Natural killer cell treated with Interleukin-12 subunit alpha and Interleukin-12 subunit beta and Interleukin-15 and Interleukin-18, amount 100 ng/mL, for 72 hours (primary cell): ENCODE results near the gene RSAD1. TPM values are rescaled to one million over a fixed set of nuclear protein-coding genes. Genes with fewer than 3 reads are reported as not detected.
"Not testable (repeated sequence)": the region's sequence is repeated elsewhere in the genome, so short reads cannot be mapped to it uniquely, and the experiment has no call there.

Experiments used
- ATAC-seq, 2 donors: fragments of 150-1000 bp; cut with Tn5 transposase in 1 of 2; sonication (Bioruptor Pico), chemical (Tn5 transposase) in 1 of 2; 2 replicates each; pipeline ENCODE4 v1.10.0; 2021
- DNase-seq: peaks from one replicate; pipeline ENCODE4 v3.0.0; 2022; ENCODE audit warnings: low spot score
- H3K27ac Mint-ChIP-seq, 2 donors: 1 replicate in 1 of 2; 2 replicates in 1 of 2; pipeline ENCODE4 v1.8.0; 2022; ENCODE audit warnings: mixed read lengths in 2 of 2, mild to moderate bottlenecking in 1 of 2, moderate library complexity in 1 of 2
- H3K27me3 Mint-ChIP-seq, 2 donors: 1 replicate in 1 of 2; 2 replicates in 1 of 2; pipeline ENCODE4 v1.8.0; 2022; ENCODE audit warnings: mixed read lengths in 2 of 2
- H3K36me3 Mint-ChIP-seq: one replicate; pipeline ENCODE4 v1.8.0; 2022; ENCODE audit warnings: mixed read lengths
- H3K4me1 Mint-ChIP-seq, 2 donors: 1 replicate in 1 of 2; 2 replicates in 1 of 2; pipeline ENCODE4 v1.8.0; 2022; ENCODE audit warnings: low read depth in 2 of 2, mixed read lengths in 2 of 2, mild to moderate bottlenecking in 1 of 2
- H3K4me3 Mint-ChIP-seq: one replicate; pipeline ENCODE4 v1.8.0; 2022; ENCODE audit warnings: mixed read lengths
- H3K9me3 Mint-ChIP-seq: 2 replicates; pipeline ENCODE4 v1.8.0; 2022; ENCODE audit warnings: mixed read lengths
- total RNA-seq, 2 donors: library from RNA; stranded (reverse); gene quantifications; one replicate each; pipeline ENCODE4 v1.2.3, GENCODE V29; 2022

Gene RSAD1
- total RNA-seq, 2 donors from 2014 or later, result 34.3 to 54.2 TPM

DNA sequence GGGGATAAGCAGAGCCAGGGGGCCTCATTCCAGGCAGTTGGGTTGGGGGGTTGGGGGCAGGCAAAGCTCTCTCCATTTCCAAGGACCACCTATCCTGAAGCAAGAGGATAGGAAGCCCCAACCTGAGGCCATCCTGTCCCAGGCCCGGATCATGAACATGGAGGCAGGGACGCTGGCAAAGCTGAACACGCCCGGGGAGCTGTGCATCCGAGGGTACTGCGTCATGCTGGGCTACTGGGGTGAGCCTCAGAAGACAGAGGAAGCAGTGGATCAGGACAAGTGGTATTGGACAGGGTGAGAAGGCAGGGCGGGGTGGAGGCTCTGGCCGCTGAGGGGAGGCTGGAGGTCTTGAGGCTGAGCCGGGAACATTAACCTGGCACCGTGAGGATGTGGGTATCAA, 6.4 kb upstream of the RSAD1 start:
- no peak for ATAC-seq
- Mint-ChIP-seq H3K4me3 (no peak overlapping the region), H3K36me3 (no peaks in the 10 kb centered on the region), H3K9me3 (no peaks in the 10 kb centered on the region), H3K27me3 (peaks cover 12 to 15% of the 10 kb centered on the region in 2 donors), H3K27ac (no peak overlapping the region), H3K4me1 (peaks cover 4 to 5% of the 10 kb centered on the region in 2 donors)
- no peak for DNase-seq

DNA sequence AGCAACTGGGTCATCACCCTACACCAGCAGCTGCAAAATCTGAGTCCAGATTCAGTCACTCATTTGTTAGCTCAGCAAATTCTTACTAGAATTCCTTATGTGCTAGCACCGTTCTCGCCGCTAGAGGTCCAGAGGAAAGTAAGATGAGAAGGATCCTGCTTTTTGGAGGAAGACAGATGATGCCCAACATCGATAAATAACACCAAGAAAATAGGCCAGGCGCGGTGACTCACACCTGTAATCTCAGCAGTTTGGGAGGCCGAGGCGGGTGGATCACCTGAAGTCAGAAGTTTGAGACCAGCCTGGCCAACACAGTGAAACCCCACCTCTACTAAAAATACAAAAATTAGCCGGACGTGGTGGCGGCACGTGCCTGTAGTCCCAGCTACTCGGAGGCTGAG, 5.9 kb upstream of the RSAD1 start:
- H3K4me3 Mint-ChIP-seq, ATAC-seq, H3K36me3 Mint-ChIP-seq, DNase-seq, H3K27ac Mint-ChIP-seq, H3K9me3 Mint-ChIP-seq, H3K4me1 Mint-ChIP-seq: not testable (repeated sequence)
- peaks cover 8 to 11% of the 10 kb centered on the region in 2 donors for H3K27me3 Mint-ChIP-seq

DNA sequence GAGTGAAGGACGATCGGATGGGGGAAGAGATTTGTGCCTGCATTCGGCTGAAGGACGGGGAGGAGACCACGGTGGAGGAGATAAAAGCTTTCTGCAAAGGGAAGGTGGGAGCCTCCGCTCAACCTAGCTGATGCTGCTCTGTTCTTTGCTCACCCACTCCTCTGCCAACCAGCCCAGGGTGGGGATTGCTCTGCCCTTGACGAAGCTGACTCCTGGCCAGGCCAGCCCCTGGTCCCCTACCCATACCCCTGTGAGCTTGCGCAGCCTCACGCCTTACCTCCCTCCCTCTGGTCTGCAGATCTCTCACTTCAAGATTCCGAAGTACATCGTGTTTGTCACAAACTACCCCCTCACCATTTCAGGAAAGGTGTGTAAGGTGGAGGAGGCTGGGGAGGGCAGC, 4.8 kb upstream of the RSAD1 start:
- Mint-ChIP-seq H3K36me3 (no peaks in the 10 kb centered on the region), H3K4me3 (no peak overlapping the region), H3K27ac (no peak overlapping the region), H3K27me3 (peaks cover 0 to 6% of the 10 kb centered on the region in 2 donors), H3K4me1 (peaks cover 6 to 7% of the 10 kb centered on the region in 2 donors), H3K9me3 (no peaks in the 10 kb centered on the region)
- ATAC-seq (no peak), DNase-seq (no peak)

DNA sequence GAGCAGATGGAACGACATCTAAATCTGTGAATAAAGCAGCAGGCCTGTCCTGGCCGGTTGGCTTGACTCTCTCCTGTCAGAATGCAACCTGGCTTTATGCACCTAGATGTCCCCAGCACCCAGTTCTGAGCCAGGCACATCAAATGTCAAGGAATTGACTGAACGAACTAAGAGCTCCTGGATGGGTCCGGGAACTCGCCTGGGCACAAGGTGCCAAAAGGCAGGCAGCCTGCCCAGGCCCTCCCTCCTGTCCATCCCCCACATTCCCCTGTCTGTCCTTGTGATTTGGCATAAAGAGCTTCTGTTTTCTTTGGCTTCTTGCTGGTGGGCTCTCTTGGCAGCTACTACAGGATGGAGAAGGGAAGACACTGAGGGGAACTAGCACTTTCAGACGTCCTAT, 4.1 kb upstream of the RSAD1 start:
- no peak overlapping the region for H3K4me3 Mint-ChIP-seq
- ATAC-seq (no peak), DNase-seq (no peak)
- no peak overlapping the region for H3K27ac Mint-ChIP-seq
- H3K27me3 Mint-ChIP-seq, result peaks cover 0 to 6% of the 10 kb centered on the region in 2 donors
- no peaks in the 10 kb centered on the region for H3K9me3 Mint-ChIP-seq
- no peaks in the 10 kb centered on the region for H3K36me3 Mint-ChIP-seq
- H3K4me1 Mint-ChIP-seq, result peaks cover 10 to 12% of the 10 kb centered on the region in 2 donors

DNA sequence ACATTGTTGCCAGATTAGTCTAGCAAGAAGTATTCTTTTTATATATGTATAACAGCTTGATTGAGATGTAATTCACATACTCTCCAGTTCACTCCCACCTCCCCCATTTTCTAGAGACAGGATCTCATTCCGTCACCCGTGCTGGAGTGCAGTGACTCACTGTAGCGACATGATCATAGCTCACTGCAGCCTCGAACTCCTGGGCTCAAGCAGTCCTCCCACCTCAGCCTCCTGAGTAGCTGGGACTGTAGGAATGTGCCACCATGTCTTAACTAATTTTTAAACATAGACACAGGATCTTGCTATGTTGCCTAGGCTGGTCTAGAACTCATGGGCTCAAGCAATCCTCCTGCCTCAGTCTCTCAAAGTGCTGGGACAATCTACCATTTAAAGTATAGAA, 3.3 kb upstream of the RSAD1 start:
- DNase-seq (no peak), ATAC-seq (no peak)
- Mint-ChIP-seq H3K27me3 (peaks cover 0 to 6% of the 10 kb centered on the region in 2 donors), H3K4me1 (peaks cover 19 to 20% of the 10 kb centered on the region in 2 donors), H3K4me3 (no peak overlapping the region), H3K36me3 (no peaks in the 10 kb centered on the region), H3K27ac (no peak overlapping the region), H3K9me3 (no peaks in the 10 kb centered on the region)

DNA sequence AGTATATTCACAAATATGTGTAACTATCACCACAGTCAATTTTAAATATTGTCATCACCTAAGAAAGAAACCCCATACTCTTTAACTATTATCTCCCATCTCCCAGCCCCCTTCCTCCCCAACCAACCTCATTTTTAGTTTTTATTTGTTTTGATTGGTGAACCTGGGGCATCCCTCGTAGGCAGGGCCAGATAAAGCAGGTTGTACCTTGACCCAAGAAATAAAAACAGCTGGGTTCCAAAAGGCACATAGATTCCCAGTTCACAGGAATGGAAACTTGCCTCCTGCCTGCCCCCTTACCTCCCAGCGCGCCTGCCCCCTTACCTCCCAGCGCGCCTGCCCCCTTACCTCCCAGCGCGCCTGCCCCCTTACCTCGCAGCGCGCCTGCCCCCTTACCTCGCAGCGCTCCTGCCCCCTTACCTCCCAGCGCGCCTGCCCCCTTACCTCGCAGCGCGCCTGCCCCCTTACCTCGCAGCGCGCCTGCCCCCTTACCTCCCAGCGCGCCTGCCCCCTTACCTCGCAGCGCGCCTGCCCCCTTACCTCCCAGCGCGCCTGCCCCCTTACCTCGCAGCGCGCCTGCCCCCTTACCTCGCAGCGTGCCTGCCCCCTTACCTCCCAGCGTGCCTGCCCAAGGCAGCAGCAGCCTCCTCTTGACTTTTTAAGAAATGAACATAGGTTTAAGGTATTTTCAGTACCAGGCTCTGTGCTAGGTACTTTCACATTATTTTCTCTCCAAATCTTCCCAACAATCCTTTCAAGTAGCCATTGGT, 2.7 kb upstream of the RSAD1 start:
- not testable (repeated sequence) for DNase-seq, ATAC-seq, H3K4me3 Mint-ChIP-seq, H3K27me3 Mint-ChIP-seq, H3K9me3 Mint-ChIP-seq, H3K27ac Mint-ChIP-seq, H3K36me3 Mint-ChIP-seq
- peaks cover 19 to 20% of the 10 kb centered on the region in 2 donors for H3K4me1 Mint-ChIP-seq

DNA sequence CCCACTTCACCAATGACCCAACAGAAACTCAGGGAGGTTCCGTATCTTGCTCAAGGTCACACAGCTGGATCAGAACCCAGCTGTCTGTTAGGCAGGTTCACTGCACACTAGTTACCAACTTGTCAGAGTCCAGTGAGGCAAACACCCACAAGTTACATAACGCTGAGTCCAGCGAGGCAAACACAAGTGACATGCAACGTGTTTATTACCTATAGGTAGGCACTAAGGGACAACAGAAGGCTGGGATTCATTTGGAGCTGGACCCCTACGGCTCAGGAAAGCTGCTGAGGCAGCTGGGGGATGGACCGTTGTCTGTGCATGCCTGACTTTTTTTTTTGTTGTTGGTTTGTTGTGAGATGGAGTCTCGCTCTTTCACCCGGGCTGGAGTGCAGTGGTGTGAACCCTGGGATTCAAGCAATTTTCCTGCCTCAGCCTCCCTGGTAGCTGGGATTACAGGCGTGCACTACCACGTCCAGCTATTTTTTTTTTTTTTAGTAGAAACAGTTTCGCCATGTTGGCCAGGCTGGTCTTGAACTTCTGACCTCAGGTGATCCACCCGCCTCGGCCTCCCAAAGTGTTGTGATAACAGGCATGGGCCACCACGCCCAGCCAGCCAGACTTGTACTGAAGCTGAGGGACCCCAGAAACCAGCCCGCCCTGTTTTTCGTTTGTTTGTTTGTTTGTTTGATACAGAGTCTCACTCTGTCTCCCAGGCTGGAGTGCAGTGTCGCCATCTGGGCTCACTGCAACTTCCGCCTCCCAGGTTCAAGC, 1.9 kb upstream of the RSAD1 start:
- DNase-seq (peak; percentile 16), ATAC-seq (no peak)
- Mint-ChIP-seq H3K36me3 (no peaks in the 10 kb centered on the region), H3K4me3 (no peak overlapping the region), H3K27me3 (peaks cover 0 to 3% of the 10 kb centered on the region in 2 donors), H3K4me1 (peaks cover 19 to 20% of the 10 kb centered on the region in 2 donors), H3K9me3 (no peaks in the 10 kb centered on the region), H3K27ac (no peak overlapping the region)

DNA sequence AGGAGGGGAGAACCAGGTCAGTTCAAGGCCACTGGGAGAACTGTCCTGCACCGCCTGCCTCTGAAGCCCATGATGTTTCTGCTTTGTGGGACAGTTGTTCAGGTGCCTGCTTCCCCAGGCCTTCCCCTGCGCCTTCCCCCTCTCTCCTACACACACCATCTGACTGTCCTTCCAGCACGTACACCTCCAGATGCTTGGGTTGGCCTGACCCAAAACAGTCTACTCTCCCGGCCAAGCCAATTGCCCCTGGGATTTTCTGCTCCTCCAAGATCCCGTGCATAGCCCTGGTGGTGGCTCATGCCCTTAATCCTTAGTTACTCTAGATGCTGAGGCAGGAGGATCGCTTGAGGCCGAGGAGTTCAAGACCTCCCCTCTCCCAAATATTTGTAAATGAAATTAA, 684 bp upstream of the RSAD1 start:
- ATAC-seq (no peak), DNase-seq (no peak)
- no peaks in the 10 kb centered on the region for H3K9me3 Mint-ChIP-seq
- H3K27ac Mint-ChIP-seq, result peak overlapping the region; percentile 87 to 89
- H3K4me1 Mint-ChIP-seq, result peaks cover 26 to 28% of the 10 kb centered on the region in 2 donors
- H3K36me3 Mint-ChIP-seq, result peaks cover 5% of the 10 kb centered on the region
- H3K27me3 Mint-ChIP-seq, result peaks cover 0 to 3% of the 10 kb centered on the region in 2 donors
- peak overlapping the region; percentile 86 for H3K4me3 Mint-ChIP-seq

DNA sequence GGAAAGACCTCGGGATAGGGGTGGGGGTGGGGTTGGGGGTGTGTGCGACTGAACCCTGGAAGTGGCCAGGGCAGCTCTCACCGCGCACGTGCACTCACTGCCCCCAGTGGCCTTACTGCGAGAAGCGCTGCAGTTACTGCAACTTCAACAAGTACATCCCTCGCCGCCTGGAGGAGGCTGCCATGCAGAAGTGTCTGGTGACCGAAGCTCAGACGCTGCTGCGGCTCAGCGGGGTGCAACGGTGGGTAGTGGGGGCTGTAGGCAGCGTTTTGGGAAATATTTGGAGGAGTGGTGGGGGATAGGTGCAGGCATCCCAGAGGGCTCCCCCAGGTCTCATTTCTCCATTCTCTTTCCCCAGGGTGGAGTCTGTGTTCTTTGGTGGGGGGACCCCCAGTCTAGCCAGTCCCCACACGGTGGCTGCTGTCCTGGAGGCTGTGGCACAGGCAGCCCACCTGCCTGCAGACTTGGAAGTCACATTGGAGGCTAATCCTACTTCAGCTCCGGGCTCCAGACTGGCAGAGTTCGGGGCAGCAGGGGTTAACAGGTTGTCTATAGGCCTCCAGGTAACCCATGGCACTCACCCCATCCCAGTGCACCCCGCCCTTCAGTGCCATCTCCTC, 972 bp downstream of the RSAD1 start:
- ATAC-seq (peak in 1 of 2 donors; percentile 45), DNase-seq (peak; percentile 62)
- Mint-ChIP-seq H3K27me3 (peaks cover 0 to 3% of the 10 kb centered on the region in 2 donors), H3K36me3 (peaks cover 6% of the 10 kb centered on the region), H3K4me3 (peak overlapping the region; percentile 84), H3K4me1 (peaks cover 26 to 28% of the 10 kb centered on the region in 2 donors), H3K27ac (peak overlapping the region; percentile 67 to 87), H3K9me3 (no peaks in the 10 kb centered on the region)

DNA sequence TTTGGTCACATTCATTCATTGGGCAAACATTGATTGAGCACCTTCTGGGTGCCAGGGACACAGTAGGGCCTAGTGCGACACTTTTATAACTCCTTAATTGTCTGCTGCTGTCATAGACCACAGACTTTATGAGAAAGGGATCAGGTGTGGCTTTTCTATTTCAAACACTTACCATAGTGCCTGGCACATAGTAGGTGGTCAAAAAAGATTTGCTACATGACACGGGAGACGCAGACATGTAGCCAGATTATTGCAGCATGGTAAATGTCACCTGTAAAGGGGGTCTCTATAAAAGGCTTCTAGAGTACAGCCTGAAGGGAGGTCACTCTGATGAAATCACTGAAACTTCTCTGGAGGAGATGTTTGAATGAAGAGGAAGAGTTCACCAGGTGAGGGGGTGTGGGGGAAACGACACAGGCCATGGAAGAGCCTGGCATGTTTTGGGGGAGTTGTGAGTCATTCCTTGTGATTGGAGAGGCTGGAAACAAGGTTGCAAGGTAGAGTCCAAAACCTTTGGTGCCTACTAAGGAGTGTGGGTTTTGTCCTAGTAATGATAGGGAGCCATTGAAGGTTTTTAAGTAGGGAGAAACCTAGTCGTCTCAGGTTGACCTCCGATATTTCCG, 1.6 kb downstream of the RSAD1 start:
- Mint-ChIP-seq H3K4me1 (peaks cover 26 to 28% of the 10 kb centered on the region in 2 donors), H3K36me3 (peaks cover 6% of the 10 kb centered on the region), H3K27ac (peak overlapping the region in 1 of 2 donors; percentile 87), H3K4me3 (peak overlapping the region; percentile 84), H3K27me3 (peaks cover 0 to 3% of the 10 kb centered on the region in 2 donors), H3K9me3 (no peaks in the 10 kb centered on the region)
- no peak for ATAC-seq
- DNase-seq, result peak; percentile 18

DNA sequence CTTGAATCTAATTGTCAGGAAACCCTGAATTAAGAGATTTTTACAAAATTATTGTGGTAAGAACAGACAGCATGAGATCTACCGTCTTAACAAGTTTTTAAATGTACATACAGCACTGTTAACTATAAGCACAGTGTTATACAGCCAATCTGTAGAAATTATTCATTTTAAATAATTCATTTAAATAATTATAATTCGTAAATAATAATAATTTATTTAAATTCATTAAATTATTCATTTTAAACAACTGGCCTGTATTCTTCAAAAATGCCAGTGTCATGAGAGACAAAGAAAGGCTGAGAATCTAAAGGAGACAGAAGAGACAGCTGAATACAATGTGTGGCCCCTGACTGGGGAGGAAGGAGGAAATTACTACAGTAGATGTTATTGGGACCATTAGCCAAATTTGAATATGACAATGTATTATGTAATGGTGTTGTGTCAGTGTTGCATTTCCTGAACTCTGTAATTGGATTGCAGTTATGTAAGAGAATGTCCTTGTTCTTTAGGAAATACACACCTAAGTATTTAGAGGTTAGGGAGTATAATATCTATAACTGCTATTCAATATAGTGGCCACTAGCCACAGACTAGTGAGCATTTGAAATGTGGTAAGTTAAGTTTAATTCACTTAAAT, 2.3 kb downstream of the RSAD1 start:
- DNase-seq (no peak), ATAC-seq (no peak)
- Mint-ChIP-seq H3K36me3 (peaks cover 6% of the 10 kb centered on the region), H3K27ac (no peak overlapping the region), H3K9me3 (no peaks in the 10 kb centered on the region), H3K4me1 (peaks cover 26 to 28% of the 10 kb centered on the region in 2 donors), H3K27me3 (peaks cover 0 to 3% of the 10 kb centered on the region in 2 donors), H3K4me3 (no peak overlapping the region)

DNA sequence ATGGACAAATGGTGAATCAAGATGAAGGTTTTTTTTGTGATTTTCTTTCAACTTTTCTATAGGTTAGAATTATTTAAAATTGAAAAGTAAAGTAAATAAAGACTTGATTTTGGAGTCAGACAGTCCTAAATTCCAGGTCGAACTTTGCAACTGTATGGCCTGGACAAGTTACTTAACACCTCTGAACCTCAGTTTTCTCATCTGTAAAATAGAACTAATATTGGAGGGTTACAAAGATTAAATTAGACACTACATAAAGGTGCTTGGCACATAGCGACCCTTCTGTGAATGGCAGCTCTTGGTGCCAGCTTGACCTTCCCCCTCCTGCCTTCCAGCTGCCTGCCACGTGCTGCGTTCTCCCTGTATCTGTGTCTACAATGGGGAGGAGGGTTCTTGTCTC, 3.0 kb downstream of the RSAD1 start:
- no peak for DNase-seq
- Mint-ChIP-seq H3K27me3 (no peaks in the 10 kb centered on the region), H3K27ac (no peak overlapping the region), H3K4me3 (no peak overlapping the region), H3K36me3 (peaks cover 6% of the 10 kb centered on the region), H3K9me3 (no peaks in the 10 kb centered on the region), H3K4me1 (peaks cover 26 to 28% of the 10 kb centered on the region in 2 donors)
- ATAC-seq, result no peak

DNA sequence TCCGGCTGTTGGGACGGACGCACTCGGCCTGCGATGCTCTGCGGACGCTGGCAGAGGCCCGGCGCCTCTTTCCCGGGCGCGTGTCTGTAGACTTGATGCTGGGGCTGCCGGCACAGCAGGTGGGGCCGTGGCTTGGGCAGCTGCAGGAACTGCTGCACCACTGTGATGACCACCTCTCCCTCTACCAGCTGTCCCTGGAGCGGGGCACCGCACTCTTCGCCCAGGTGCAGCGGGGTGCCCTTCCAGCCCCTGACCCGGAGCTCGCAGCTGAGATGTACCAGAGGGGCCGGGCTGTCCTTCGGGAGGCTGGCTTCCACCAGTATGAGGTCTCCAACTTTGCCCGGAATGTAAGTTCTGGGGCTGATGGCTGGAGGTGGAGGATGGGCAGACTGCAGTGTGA, 3.5 kb downstream of the RSAD1 start:
- no peaks in the 10 kb centered on the region for H3K9me3 Mint-ChIP-seq
- no peaks in the 10 kb centered on the region for H3K27me3 Mint-ChIP-seq
- H3K4me1 Mint-ChIP-seq, result peaks cover 26 to 28% of the 10 kb centered on the region in 2 donors
- ATAC-seq, result no peak
- no peak overlapping the region for H3K27ac Mint-ChIP-seq
- H3K4me3 Mint-ChIP-seq, result no peak overlapping the region
- H3K36me3 Mint-ChIP-seq, result peaks cover 6% of the 10 kb centered on the region
- DNase-seq, result peak; percentile 45
